Endothelial cell of hepatic sinusoid (primary cell): ENCODE data around the gene GRAP2.

ENCODE experiments used
- in situ Hi-C: cut with HindIII; loops from 2 replicates; pipeline ENCODE4 v1.10.0; 2017; ENCODE audit warnings: low sequenced_read_pairs

The GRAP2 gene

DNA sequence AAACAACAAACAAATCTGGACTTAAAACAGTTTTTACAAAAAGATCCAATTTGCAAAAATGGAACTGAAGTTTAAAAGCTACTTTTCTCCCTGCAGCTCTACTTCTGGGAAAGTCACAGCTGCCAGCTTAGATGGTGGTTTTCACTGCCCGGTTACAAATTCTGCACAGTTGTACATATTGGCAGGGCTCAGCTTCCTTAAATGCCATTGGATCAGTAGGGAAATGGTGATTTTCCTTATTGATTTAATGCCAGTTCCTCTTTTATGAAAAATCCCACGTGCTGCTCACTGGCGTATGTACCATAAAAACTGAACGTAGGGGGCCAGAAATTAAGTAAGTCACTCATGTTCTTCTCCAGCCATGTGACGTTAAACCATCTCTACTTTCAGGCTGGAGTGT, 22.8 kb downstream of the GRAP2 start:
- in situ Hi-C loops = loop anchor here (5.0 kb wide), 3 partner anchors 49 to 99 kb away; no protein-coding TSS in a partner anchor

DNA sequence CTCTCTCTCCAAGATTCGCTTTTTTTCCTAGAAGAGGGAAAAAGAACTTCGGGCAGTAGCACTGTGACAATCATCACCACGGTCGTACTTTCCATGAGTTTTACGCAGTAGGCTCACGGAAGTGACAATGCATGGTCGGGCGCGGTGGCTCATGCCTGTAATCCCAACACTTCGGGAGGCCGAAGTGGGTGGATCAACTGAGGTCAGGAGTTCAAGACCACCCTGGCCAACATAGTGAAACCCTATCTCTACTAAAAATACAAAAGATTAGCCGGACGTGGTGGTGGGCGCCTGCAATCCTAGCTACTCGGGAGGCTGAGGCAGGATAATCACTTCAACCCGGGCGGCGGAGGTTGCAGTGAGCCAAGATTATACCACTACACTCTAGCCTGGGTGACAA, 23.4 kb downstream of the GRAP2 start:
- in situ Hi-C loops = loop anchor here (5.0 kb wide), 3 partner anchors 48 to 98 kb away; no protein-coding TSS in a partner anchor

DNA sequence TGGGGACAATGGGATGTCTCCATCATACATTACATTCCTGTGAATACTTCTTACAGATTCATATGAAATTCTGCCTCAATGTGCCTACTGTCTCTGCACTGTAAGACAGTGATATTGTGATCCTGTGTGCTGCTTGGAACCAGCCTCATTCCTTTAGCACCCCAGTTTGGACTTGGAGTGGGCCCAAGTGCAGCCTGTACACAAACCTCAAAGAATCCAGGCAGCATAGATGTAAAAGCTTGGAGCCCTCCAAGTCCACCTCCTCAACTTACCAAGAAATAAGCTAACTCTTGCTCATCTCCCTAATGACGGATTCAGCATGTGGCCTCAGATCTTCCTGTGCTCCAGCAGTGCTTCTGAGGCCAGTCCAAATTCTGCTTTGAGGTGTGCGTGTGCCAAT, 24.4 kb downstream of the GRAP2 start:
- in situ Hi-C loops = no loop called here

DNA sequence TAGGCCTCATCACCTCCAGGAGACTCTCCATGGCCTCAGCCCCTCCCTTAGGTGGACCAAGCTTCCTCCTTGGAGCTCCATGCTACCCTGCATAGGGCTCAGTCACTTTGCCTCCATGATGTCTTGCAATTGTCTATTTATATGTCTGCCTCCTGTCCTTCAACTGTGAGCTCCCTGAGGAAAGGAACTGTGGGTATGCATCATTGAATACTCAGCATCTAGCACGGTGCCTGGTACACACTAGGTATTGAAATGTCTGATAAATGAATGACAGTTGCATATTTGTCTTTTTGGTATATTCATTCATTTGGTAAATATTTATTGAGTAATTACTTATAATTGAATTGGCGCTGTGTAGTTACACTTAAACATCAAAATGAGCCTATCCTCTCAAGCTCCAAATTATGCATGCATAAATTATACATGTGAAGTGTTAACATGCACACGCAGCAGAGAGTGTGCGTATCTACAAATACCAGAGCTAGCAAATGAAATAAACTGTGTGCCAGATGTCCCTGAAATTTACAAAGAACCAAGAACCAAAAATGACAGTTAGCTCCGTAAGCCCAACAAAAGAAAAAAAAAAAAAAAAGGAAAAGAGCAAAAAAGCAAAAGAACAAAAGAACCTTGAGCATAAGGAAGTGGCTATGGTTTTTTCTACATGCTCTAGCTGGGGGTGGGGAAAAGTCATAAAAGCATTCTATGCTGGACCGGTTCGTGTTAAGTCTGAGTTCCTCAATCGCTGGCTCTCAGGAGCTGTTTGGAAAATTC, 25.2 kb downstream of the GRAP2 start:
- in situ Hi-C loops = no loop called here

DNA sequence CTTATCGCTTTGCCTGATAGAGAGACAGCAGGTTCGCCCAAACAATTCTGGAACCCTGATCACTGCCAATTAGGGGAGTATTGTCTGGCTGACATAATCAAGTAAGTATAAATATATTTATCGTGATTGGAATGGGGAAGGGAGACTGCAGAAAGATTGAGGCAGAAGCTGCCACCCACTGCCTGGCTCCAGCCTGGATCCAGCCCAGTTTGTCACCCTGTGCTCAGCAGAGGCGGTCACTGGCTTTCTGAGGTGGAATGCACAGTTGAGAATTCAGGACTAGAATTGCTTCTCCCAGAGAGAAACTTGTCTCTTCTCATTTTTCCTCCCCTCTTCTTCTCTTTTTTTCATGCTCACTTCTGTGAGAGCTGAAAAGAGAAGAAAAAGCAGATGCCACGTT, 25.9 kb downstream of the GRAP2 start:
- in situ Hi-C loops = no loop called here

DNA sequence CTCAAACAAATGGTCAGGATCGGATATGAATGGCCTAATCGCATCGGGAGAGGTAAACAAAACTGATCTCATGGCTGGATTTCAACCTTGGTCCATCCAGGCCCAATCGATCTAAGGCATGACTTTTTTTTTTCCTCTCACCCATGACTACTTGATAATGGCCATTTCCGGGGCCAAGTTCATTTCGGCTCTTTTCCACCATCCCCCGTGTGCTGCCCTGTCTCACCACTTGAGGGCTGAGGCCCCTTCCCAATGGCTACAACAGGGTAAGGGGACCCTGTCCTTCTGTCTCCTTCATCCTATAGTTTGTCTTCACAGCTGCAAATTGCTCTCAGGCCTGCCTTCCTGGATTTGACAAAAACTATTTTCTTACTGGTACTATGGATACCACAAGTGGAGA, 26.7 kb downstream of the GRAP2 start:
- in situ Hi-C loops = no loop called here

DNA sequence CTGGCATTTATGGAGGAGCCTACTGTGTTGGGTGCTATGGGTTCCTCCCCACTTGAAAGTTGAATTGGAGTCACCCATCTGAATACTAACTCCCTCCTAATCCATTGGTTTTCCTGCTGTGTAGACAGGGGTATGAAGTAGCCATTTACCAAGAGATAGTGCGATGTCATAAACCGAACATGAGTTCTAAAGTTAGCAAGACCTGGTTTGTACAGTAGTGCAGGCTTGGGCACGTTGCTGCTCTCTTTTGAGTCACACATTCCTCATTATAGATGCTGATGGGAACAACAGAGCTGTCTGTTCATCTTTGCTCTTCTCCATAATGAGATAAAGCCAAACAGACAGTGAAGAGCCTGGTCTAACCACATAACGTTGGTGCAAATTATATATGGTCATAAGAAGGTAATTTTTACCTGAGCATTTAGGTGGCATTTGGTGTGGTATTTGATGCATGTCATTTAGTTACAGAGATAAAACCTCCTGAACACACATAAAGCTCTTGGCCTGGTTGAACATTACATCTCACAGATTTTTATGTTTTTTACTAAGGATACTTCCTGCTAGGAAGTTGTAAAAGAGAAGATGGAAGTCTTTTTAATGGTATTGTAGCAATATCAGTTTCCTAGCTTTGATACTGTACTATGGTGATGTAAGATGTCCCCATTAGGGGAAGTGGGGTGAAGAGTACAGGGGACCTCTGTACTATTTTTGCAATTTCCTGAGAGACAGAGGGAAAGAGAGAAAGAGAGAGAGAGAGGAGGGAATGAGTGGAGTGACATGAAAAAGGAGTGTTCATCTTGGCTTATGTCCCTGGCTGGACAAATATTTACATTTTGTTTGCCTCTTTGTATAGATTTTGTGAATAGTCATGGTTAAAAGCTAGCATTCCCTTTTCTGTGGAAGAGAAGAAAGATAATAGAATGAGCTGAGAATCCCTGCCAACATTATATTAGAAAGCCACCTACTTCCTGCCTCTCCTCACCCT, 27.9 kb downstream of the GRAP2 start:
- in situ Hi-C loops = no loop called here

DNA sequence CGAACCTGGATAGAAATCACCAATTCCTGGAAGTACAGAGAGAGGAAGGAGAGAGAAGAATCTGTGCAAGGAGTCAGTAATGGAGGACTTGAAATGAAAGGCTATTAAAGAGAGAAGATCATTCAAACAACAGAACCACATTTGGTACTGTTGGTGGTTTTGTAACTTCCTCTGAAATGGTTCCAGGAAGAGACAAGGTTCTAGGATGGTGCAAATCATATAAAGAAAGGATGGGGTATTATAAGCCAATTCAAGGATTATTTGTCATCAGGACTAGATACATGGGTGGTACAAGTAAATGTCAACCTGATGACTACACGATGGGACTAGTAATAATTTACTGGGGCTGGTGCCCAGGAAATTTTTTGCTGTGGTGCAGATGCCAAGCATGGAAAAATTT, 30.4 kb downstream of the GRAP2 start:
- in situ Hi-C loops = no loop called here

DNA sequence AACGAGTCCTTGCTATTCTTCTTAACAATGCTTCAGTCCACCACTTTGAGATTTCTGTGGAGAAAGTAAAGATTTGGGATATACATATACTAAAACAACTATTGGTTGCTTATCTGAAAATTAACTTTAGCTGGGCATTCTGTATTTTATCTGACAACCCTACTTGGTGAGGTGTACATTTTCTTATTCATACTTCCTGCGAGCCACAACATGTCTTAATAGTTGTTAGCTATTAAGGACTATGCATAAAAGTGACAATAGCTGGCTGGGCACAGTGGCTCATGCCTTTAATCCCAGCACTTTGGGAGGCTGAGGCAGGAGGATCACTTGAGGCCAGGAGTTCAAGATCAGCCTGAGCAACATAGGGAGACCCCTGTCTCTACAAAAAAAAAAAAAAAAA, 31.3 kb downstream of the GRAP2 start:
- in situ Hi-C loops = no loop called here

DNA sequence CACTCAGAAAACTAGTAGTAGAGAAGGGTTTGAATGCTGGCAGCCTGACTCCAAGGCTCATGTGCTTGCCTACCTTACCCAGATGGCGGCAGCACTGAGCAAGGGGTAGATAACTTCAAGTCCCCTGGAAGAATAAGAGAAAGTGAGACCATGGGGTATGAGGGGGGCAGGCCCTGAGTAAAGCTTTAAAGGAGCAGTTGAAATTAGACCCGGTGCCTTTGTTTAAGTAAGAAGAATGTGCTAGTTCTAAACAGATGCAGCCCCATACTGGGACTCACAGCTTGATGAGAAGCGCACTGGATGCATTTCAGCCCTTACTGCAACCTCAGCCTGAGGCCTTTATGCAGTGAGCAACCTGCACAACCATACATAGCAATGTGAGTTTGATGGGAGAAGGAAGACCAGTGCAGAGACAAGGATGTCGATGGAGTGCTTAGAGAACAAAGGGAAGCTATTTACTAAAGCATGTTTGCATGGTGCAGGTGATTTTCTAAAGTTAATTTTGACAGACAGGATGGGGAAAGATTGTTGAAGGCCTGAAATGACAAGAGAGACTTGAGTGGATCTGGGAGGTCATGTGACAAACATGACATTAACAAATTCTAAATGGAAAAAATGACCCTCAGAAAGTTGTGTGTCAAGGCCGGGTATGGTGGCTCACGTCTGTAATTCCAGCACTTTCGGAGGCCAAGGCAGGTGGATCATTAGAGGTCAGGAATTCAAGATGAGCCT, 32.2 kb downstream of the GRAP2 start:
- in situ Hi-C loops = no loop called here

DNA sequence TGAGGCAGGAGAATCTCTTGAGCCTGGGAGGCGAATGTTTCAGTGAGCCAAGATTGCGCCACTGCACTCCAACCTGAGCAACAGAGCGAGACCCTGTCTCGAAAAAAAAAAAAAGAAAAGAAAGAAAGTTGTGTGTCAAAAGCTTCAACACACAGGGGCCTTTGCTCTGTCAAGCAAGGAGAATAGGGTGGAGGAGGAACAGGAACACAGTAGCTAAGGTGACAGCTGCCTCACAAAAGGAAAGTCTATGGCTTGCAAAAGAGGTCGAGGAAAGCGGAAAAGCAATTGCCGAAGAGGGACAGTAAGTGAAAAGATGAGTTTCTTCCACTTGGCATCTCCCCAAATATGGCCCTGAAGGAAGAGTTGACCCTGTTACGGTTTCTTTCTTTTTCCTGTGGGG, 32.9 kb downstream of the GRAP2 start:
- in situ Hi-C loops = no loop called here

DNA sequence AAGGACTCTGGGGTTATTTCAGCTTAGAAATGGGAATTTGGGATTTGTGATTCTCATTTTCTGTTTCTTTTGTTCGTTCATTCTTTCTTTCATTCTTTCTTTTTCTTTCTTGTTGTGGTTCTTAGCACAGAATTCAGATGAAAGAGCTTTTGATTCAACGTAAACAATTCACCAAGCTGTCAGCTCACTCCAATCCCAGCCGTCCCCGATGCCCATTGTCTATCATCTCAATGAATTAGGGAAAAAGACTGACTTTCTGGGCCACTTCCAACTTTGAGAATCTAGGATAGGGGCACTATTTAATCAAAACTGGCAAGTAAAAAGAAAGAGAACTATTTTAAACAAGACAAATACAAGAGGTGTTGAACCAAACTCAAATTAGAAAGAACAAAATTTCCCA, 34.2 kb downstream of the GRAP2 start:
- in situ Hi-C loops = no loop called here

DNA sequence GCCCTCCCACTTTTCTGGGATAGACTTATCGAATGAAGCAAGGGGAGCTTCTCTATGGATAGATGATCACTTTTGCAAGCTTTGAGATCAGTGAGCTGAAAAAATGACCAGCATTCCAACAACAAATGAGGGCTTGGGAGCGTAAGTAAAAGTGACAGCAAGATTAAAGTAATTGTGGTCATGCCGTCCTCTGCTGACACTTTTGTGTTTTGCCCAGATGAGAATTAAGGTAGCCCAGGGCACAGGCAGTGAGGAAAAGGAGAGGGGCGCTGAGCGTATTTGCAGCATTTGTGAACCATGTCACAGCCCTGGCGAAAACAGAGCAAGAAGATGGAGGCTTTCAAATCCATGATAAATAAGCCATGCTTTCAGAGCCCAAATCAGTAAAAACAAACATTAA, 34.7 kb downstream of the GRAP2 start:
- in situ Hi-C loops = no loop called here

DNA sequence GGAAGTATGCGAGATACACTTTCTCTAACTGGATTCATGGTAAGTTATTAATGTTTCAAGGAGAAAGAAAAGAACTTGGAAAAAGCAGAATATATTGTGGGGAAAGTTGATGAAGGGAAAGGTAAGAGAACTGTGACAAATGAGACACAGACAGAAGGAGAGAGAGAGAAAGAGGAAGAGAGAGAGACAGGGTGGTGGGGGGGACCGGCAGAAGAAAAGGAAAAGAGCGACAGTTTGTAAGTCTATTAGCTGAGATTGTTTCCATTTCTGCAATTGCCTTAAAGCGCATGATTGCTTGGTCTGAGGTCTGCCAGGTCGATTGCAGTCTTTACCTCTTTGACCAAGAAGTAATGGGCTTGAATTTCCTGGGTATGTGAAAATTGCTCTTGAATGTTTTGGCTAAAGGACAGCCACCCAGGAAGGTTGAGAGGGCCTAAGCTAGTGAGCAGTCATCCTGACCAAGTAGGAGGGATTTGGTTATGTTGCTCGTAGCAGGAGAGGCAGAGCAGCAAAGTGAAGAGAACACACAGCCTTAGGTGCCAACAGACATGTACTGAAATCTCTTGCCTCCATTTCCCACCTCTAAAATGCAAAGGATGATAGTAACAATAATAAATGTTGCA, 35.8 kb downstream of the GRAP2 start:
- in situ Hi-C loops = no loop called here

DNA sequence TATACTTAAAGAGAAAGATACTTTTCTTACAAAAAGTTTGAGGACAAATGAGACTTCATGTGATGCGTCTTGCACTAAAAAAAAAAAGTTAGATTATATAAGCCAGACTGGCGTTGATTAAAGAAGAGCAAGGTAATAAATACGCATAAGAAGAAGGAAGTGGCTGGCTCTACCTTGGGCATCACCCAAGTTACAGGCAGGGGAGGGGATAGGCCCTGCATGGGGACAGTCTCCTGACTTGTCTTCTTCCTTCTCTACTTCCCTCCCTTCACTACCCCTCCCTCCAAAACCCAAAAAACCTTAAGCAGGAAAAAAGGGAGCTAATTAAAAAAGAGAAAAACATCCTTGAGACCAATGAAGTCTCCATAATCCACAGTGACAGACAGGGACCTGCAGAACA, 37.0 kb downstream of the GRAP2 start:
- in situ Hi-C loops = no loop called here

DNA sequence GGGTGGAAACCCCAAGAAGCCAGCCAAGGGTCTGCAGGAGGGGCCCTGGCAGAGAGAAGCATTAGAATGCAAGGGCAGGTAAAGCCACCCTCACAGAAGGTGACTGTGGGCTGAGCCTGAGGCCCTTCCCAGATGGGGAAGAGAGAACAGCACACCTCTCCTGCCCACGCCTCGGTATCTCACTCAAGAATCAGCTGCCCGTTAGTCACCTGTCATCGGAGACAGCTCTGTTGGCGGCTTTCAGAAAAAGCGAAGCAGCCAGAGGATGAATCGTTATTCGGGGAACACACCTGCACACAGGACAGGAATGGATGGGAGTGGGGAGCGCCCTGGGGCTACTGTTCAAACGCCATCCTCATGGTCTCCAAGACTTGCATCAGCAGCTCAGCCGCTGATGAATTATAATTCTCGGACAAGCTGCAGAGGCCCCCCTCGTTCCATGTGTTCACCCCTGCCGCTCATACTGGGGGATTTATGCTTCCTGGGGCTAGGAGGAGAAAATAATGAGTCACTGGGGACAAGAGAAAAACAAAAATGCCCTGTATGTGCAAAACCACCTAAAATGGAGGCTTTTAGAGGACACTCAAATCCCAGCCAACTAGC, 37.7 kb downstream of the GRAP2 start:
- in situ Hi-C loops = no loop called here

DNA sequence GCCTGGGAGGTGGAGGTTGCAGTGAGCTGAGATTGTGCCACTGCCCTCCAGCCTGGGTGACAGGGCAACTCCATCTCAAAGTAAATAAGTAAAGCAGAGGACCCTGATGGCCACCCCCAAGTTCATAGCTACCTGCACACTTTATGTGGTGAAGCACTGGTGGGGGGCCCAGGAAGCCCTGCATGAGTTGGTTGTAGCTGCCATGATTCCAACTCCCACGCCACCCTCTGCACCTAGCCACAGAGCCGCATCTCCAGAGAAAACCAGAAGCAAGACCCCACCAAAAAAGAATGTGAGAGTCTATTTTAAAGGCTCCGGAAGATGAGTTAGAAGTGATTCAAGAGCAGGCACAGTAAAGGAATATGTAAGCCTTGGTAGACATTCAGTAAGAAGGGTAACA, 38.9 kb downstream of the GRAP2 start:
- in situ Hi-C loops = no loop called here

DNA sequence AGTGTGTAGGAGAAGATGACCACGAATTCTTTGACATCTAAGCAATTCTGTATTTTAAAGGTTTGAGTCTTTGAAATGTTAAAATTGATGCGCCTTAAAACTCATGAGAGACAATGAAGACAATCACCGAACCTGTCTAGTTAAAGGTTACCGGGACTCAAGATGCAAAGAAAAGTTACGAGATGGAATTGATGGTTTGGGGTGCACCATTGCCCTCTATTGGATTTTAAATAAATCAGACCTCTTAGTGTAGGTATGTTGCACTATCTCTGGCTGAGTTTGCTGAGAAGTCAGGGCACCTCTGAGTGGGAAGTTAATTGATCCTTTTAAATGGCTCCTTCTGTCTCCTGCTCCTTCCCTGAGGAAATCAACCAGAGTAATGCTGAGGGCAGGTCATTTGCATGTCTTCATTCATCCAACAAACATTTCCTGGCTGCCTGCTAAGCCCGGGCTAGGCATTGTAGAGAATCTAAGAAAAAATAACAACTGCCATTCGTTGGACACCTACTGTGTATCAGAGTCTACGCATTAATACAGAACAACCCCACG, 39.9 kb downstream of the GRAP2 start:
- in situ Hi-C loops = no loop called here

DNA sequence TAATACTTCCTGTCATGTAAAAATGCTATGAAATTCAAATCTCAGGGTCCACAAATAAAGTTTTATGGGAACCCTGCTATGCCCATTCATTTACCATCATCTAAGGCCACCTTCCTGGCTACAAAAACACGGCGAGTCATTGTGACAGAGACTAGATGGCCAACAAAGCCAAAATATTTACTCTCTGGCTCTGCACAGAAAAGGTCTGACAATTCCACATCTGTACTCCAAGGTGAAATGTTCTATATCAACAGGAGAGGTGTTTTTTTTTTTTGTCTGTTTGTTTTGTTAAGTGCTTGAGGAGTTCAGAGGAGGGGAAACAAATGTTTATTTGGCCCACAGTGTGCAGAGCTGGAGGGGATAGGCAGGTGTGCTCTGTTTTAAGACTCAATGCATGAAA, 40.7 kb downstream of the GRAP2 start:
- in situ Hi-C loops = no loop called here
